Activated T-helper 1 cell treated with Interleukin-2 at 50 U/mL for 16 hours (primary cell): Measurements from ENCODE around the gene NOL3.

Experiments
- DNase-seq: peaks from one replicate; pipeline ENCODE4 v3.0.0-alpha.2; 2020; ENCODE audit warnings: low read depth

The NOL3 gene

DNA sequence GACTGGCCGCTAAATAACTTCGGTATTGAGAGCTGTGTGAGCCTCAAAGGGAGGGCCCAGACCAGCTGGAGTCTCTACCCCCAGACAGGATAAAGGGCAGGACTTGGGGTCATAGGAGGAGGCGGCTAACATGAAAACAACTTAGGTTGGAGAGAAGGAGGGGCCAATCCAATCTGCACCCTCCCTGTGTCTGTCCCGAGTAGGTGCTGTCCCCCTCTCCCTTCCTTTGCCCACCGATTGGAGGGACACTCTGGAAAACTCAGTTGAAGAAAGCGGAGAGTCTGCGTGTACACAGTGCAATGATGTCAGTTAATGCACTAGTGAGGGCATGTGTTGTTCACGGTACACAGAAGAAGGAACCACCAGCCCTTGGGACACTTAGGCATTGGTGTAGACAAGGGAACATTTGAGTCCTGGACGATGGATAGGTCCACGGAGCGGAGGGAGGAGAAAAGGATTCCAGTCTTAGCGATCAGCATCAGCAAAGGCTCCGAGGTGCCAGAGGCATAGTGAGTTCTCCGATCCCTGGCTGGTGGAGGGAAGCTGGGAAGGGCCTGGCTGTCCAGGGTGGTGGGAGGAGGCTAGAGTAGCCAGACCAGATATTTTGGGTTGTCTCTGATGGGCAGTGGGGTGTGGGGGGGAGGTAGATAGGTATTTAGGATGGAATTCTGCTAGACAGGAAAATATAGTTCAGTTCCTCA, 761 bp downstream of the NOL3 start:
- no peak for DNase-seq

DNA sequence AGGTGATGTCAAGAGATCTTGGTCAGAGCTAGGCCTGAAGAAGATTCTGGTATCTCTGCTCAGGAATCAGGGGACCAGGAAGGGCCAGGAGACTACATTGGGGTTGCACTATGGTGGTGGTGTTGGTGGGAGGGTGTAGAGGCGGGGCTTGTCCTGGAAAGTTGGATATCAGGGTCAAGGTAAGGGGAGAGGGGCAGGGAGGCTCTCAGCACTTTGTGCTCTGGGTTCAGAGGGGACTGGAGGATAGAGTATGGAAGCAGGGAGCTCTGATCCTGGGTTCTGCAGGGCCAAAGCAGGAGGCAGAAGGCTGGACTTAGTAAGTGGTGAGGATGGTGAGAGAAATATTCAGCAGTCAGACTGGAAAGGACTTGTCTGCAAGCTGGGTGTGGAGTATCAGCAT, 3.0 kb downstream of the NOL3 start:
- no peak for DNase-seq

DNA sequence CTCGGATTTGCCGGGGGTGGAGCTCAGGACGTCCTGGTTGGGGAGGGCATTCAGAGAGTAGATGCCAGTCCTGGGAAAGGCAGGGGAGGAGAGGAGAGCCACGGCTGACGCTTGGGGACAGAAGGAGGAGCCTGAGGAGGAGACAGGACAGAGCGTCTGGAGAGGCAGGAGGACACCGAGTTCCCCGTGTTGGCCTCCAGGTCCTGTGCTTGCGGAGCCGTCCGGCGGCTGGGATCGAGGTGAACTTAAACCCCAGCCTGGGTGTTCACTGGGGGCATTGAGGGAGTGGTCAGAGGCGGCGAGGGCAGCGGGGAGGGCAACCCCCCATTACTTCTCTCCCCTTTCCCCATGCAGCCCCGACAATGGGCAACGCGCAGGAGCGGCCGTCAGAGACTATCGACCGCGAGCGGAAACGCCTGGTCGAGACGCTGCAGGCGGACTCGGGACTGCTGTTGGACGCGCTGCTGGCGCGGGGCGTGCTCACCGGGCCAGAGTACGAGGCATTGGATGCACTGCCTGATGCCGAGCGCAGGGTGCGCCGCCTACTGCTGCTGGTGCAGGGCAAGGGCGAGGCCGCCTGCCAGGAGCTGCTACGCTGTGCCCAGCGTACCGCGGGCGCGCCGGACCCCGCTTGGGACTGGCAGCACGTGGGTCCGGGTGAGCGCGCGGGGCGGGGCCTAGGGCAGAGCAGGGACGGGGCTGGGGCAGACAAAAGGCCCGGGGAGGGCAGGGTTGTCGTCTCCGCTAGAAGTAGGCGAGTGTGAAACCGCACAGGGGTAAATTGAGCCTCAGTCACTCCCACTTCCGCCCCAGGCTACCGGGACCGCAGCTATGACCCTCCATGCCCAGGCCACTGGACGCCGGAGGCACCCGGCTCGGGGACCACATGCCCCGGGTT, 3.7 kb downstream of the NOL3 start:
- peak; percentile 61 for DNase-seq

DNA sequence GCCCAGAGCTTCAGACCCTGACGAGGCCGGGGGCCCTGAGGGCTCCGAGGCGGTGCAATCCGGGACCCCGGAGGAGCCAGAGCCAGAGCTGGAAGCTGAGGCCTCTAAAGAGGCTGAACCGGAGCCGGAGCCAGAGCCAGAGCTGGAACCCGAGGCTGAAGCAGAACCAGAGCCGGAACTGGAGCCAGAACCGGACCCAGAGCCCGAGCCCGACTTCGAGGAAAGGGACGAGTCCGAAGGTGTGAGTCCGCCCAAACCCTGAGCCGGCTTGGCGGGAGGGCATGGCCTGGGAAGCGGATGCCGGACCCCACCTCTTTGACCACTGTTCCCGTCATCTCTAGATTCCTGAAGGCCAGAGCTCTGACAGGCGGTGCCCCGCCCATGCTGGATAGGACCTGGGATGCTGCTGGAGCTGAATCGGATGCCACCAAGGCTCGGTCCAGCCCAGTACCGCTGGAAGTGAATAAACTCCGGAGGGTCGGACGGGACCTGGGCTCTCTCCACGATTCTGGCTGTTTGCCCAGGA, 4.4 kb downstream of the NOL3 start:
- DNase-seq, result no peak

DNA sequence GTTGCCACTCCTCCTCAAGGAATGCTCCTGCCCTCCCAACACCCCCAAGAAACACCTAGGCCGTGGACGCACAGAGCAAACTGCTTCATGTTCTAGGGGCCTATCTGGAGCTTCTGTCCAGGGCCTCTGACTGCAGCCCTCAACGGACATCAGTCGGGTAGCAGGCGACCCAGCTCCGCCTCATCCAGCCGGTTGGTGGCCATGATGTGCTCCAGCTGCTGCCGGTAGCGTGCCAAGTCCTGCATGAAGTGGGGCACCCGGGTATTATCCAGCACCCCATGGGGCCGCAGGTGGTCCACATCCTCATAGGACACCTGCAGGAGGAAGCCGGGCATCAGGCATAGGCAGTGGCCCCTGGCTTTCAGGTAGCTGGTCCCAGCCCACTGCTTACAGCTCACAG, 6.3 kb downstream of the NOL3 start:
- DNase-seq, result no peak

DNA sequence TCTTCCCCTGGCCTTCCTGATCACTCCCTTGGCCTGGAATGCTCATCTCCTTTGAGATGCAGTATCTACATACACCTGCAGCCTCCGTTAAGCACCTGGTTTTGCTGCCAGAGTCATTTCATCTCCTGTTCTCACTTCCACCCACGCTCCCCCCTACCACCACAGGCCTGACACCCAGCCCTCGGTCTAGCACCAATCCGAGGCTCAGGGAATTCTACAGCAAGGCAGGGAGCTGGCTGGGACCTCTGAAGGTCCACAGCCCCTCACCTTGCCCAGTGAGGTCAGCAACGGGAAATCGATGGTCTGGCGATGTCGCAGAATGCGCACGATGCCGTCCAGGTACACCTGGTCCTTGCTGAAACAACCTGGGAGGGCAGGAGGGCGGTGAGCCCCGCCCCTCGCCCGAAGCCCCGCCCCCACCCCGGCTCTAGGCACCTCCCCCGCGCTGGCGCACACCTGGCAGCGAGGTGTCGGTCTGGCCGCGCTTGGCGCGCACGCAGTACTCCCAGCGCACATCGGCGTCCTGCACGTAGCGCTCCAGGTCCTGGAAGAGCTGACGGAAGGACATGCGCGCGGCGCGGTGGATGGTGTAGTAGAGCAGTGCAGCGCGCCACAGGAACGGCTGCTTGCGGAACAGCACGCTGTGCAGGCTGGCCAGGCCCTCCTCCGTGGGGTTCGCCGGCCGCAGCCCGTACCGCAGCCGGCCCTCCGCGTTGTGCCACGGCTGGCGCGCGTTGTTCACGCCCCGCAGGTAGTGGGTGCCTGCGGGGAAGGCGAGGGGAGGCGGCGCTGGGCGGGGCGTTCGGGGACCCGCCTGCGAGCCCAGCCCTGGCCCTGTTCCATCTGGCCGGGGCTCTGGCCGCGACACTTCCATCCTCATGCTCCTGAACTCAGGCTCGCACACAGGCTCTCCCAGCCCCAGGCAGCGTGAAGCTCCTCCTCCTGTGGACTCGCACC, 7.7 kb downstream of the NOL3 start:
- DNase-seq, result peak; percentile 50

DNA sequence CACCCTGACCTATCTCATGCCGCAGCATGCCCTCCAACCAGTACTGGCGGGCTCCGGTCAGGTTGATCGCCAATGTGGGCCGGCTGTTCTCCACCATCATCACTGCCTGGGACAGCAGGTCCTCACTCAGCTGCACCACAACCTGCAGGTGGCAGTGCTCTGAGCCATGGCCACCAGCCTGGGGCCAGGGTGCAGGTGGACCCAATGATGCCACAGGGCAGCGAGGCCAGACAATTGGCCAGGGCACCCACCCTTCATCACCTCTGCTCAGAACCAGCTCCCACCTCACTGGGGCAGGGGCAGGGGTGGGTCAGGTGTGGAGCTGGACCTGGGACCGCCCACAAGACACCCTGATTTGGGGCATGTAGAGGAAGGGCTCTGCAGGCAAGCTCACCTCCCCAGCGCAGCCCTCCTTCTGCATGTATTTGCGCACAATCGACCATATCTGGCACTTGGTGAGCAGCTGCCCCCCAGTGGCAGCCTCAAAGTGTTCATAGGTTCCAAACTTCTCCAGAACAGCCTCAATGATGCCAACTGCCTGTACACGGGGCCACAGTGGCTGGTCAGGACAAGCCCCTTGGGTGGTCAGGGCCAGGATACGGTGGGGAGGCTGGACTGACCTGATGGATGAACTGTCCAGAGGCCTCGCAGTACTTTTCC, 9.2 kb downstream of the NOL3 start:
- no peak for DNase-seq

DNA sequence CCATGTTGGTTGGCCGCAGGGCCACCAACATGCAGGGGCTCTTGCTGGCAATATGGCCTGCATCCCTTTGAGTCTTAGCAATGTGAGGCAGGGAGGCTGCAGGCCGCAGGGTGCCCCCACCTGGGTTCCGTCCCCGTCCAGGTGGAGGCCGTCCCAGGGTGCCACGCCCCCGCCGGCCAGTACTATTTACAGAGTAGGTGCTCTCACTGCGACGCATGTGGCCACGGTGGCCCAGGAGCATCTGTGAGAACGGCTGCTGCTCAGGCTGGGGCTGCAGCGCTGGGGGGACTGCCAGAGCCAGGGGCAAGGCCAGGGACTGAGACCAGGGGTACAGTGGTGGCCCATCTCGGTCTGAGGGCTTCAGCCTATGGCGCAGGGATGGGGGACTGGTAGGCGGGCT, 9.8 kb downstream of the NOL3 start:
- no peak for DNase-seq

DNA sequence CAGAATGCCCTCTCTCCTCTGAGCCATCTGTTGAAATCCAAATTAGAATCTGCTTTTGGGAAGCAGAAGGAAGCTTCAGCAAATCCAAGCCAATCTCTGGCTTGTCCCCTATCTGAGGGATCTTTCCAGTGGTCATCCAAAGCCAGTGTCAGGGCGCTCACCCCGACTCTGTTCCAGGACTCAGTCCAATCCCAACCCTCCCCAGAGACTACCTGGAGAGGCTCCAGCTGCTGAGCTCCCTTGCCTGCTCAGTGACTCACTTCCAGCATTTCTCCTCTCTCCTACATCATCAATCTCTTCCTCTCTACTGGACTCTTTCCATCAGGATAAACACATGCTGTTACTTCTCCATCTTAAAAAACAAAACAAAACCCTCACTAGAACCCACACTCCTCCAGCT, 11.0 kb downstream of the NOL3 start:
- no peak for DNase-seq

DNA sequence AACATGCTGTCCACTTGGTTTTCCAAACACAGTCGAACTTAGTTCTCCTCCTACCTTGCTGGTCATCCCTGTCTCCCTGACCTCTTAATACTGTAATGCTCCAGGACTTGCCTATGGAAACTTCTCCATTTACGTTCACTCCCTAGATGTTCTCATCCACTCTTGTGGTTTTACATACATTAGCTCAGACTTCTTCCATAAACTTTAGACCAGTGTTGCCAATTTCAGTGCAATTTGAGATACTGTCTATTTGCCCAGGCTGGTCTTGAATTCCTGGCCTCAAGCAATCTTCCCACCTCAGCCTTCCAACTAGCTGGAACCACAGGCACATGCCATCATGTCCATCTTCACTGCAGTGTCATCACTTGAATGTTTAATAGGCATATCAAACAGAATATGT, 11.9 kb downstream of the NOL3 start:
- DNase-seq, result no peak

DNA sequence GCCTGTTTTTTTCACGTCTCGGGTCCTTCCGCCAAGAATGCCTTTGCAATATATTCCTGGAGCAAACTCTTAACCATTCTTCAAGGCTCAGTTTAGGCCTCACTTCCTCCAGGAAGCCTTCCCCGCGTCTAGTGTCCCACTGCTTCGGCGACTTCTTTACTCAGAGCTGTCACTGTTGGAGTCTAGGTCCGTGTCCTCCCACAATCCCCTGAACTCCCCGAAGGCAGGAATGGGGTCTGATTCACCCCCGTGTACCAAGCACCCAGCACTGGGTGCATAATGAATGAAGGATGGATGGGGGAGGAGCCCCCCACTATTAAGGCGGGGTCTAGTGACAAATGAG, 12.9 kb downstream of the NOL3 start:
- no peak for DNase-seq

DNA sequence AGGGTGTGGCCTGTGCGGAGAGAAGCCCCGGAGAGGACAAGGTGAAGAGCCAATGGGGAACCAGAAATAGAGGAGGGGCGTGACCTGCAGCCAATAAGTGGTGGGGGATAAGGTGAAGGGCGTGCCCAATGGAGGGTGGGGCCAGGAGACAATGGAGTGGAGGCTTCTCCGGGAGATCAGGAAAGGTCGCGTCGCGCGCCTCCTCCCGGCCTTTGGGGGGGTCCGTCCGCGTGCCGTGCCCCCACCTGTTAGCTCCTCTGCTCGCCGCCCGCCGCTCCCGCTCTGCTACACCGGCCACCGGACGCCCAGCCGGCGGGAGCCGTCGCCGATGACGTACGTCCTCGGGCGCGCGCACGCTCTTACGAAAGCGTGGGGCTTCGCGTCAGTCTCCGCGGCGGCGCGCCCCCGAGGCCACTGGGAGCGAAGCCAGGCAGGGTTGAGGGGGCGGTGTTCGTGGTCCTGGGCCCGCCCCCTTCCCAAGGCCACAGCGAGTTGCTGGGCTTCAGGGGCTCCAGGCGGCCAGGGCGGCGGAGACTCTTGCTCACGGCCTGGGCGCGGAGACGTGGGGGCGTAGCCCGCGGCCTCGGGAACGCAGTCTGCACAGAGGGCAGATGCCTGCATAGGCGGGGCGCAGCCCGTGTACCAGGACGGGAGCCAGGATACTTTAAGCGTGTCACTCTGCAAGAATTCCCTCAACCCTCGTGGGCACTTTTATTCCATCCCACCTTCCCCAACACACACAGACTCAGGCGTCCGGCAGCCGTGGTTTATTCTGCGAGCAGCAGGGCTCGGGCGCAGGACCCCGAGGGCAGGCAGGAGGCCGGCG, 13.5 kb downstream of the NOL3 start, which contains the start of gene MATCAP1:
Gene MATCAP1, minus strand, starts transcription at position 337 of the 826 bp plus-strand sequence. CDS start 3,353 bp downstream, outside the sequence.
- DNase-seq, result peak; percentile 83

DNA sequence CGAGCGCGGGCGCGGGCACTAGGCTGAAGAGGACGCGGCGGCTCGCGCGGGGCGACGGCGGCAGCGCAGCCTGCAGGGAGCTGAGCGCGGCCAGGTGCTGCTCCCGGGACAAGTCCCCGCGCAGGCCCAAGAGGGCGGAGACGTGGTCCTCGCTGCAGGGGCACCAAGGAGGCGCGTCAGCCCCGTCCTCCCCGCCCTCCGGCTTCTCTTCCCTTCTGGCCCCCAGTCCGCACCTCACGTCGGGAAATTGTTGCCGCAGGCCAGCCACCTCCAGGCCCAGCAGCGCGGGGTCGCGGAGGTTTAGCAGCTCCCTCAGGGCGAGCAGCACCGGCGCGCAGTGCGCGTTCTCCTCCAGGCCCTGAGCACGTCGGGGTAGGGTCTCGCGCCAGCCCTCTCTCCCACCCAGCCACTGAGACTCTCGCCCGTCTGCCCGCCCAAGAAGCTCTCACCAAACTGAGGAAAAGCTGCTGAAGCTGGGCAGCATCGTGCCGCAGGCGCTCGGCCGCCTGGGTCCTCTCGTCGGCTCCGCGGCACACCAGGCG, 14.2 kb downstream of the NOL3 start:
- DNase-seq, result no peak

DNA sequence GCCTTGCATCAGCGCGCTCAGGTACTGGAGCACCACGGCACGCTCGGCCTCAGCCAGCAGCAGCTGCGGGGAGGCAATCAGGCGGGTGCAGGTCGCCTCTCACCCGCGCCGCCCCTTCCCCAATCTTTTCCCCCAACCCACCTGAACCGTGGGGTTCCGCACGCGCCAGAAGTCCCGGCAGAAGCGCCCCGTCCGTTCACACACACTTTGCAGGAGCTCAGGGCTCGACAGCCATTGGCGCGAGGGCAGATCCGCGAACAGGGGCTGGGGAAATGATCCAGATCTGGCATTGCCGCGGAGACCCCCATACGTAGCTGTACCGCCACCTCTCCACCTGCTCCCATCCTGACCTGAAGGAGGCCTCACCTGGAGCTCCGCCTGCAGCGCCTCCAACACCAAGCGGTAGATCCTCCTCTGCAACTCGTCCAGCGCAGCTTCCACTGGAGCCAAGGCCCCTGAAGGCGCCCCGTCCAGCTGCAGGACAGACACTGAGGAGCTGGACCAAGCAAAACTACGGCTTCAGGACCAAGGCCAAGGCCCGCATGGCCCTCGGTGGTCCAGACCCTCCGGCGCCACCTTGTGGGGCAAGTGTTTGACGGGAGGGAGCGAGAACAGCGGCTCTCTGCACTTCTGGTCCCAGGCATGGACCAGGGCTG, 14.8 kb downstream of the NOL3 start:
- DNase-seq, result peak; percentile 66

DNA sequence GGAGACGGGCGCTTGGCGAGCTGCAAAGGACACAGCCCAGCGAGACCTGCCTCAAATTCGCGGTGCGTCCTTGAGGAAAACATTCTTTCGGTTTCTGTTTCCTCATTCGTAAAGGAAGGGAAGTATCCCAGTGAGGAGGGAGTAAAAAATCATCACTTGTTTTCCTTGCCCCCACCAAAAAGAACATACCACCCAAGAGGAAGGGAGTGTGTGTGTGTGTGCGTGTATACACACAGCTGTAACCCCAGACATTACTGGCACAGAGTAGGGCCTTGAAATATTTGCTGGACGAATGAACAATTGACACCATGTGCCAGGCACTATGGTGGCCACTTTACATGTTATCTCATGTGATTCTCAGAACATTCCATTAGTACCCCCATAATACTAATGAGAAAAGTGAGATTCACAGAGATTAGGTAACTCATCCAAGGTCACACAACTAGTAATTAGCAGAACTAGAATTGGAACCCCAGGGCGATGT, 15.4 kb downstream of the NOL3 start:
- no peak for DNase-seq

DNA sequence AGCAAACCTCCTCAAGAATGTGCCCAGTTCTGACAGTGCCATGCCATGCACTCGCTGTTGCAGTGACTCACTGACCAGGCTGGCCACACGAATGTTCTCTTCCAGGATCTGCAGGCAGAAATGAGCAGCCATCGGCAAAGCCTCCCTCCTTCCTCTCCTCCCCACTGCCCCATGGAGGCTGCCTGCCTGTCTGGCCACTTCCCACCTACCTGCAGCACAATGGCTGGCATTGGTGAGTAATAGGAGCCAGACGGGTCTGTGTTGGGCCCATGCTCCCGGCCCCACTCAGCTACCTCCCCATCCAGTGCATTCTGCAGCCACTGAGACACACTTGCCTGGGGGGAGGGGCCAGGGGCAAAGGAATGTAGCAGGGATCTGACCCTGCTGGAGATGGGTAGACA, 16.2 kb downstream of the NOL3 start:
- no peak for DNase-seq

DNA sequence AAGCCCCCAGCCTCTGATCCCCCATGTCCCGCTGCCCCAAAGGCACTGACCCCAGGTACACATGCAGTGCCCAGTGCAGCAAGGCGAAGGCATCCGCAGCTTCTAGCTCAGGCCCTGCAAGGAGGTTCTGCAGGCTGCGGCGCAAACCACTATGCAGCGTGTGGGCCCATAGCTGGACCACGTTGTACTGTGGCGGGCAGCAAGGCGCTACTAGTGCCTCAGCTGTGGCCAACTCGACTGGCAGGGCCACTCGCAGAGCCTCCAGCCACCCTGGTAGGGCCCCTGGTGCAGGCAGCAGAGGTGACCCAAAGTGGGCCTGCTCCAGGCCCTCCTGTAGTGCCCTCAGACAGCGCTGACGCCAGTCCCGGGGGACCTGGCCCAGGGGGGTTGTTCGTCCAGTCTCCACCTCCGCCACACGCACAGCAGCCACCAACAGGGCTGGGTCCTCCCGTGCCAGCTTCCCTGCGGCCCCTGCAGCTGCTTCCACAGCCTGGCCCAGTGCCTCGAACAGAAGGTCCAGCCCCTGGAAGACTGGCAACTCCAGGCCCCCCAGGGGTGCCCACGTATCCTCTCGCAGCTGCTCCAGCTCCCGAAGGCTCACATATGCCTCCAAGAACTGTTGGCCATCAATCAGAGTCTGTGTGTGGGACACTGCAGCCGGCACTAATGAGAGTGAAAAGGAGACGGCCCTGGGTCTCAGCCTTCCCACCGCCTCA, 17.0 kb downstream of the NOL3 start:
- DNase-seq, result no peak

DNA sequence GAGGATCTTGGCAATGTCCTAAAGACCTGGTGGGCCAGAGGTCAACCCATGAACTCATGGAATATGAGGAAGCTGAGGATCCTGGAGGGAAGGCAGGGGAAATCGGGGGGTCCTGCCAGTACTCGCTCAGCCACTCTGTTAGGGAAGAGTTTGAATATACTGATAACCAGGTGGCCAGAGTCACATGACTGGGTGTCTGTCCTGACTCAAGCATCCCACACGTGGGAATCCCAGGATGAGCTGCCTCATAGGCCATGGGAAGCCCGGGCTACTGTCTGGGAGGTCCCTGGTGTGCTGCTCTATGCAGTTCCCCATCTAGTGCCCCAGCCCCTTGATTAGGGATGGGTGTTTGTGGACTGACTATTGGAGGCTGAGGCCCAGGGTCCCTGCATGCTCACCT, 18.0 kb downstream of the NOL3 start:
- no peak for DNase-seq

DNA sequence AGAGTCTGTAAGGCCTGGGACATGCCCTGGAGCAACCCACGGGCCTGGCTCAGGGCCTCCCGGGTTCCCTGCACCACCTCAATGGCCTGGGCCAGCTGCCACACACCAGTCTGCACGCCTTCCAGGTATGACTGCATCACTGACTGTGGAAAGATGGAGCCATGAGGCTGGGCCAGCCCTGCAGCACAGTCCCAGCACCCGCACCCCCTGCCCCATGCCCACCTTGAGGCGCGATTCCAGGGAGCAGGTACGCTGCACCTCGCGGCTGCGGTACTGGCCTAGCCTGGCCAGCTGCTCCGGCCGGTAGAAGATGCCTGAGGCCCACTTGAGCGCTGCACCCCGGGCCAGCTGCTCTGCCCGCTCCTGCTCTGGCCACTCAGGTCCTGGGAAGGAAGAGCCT, 18.5 kb downstream of the NOL3 start:
- no peak for DNase-seq
